T-helper 22 cell (primary cell): ENCODE data around the gene ATP1B2.
"Not testable (repeated sequence)": the region's sequence is repeated elsewhere in the genome, so short reads cannot be mapped to it uniquely, and the experiment has no call there.

Experiments used
- DNase-seq: peaks from one replicate; pipeline ENCODE4 v3.0.0-alpha.2; 2020; ENCODE audit warnings: low read depth

The ATP1B2 gene

GRCh38 chr17:7650509-7651096, at the start of gene ATP1B2:
ATP1B2 (plus strand) TSS chr17:7650926; CDS start chr17:7651519, 593 bp downstream.
- DNase-seq = peak; percentile 73

- DNase-seq = no peak
These were observed 44.4 kb upstream of the ATP1B2 start for GRCh38 chr17:7606280-7606679.

GRCh38 chr17:7610641-7611040, 40.1 kb upstream of the ATP1B2 start:
- no peak for DNase-seq

GRCh38 chr17:7611635-7612293, 39.0 kb upstream of the ATP1B2 start:
- DNase-seq = no peak

GRCh38 chr17:7612294-7612640, 38.5 kb upstream of the ATP1B2 start:
- DNase-seq = no peak

- DNase-seq = no peak
These were observed 36.8 kb upstream of the ATP1B2 start for GRCh38 chr17:7613769-7614424.

GRCh38 chr17:7614425-7615264, 36.1 kb upstream of the ATP1B2 start, which contains the start of gene FXR2:
FXR2 (minus strand) TSS chr17:7614897; CDS start chr17:7614532, 365 bp downstream.
- DNase-seq = peak; percentile 98

- DNase-seq = no peak
These were observed 35.4 kb upstream of the ATP1B2 start for GRCh38 chr17:7615265-7615747.

- DNase-seq = no peak
These were observed 32.1 kb upstream of the ATP1B2 start for GRCh38 chr17:7618608-7619007.

- DNase-seq = no peak
These were observed 29.9 kb upstream of the ATP1B2 start for GRCh38 chr17:7620835-7621234.

- DNase-seq = no peak
These were observed 27.1 kb upstream of the ATP1B2 start for GRCh38 chr17:7623661-7624060.

- not testable (repeated sequence) for DNase-seq
These were observed 25.0 kb upstream of the ATP1B2 start for GRCh38 chr17:7625749-7626148.

- no peak for DNase-seq
These were observed 24.4 kb upstream of the ATP1B2 start for GRCh38 chr17:7626307-7626706.

- DNase-seq = no peak
These were observed 23.8 kb upstream of the ATP1B2 start for GRCh38 chr17:7626956-7627249.

GRCh38 chr17:7627250-7628121, 23.2 kb upstream of the ATP1B2 start, which contains the start of gene SAT2:
SAT2 (minus strand) TSS chr17:7627821; CDS start chr17:7627635, 186 bp downstream.
- peak; percentile 81 for DNase-seq

GRCh38 chr17:7629939-7630571, 20.7 kb upstream of the ATP1B2 start, which contains the start of gene SHBG:
SHBG (plus strand) TSS chr17:7630135; CDS start chr17:7630173, 38 bp downstream.
- no peak for DNase-seq

- no peak for DNase-seq
These were observed 19.0 kb upstream of the ATP1B2 start for GRCh38 chr17:7631398-7632380.

- DNase-seq = no peak
These were observed 18.2 kb upstream of the ATP1B2 start for GRCh38 chr17:7632492-7632894.

- DNase-seq = no peak
These were observed 17.6 kb upstream of the ATP1B2 start for GRCh38 chr17:7633093-7633492.

GRCh38 chr17:7634384-7634783, 16.3 kb upstream of the ATP1B2 start:
- no peak for DNase-seq
